SK-N-SH treated with all-trans-retinoic acid at 6 μM for 48 hours (cell line): ENCODE results near the gene NHS.

Experiments used
- CSRNP3 ChIP-seq: fragments of 250-450 bp; sonication (Bioruptor Pico); IDR thresholded peaks from 2 replicates; pipeline ENCODE4 v1.5.1; 2021; ENCODE audit warnings: mild to moderate bottlenecking, moderate library complexity
- GLIS3 ChIP-seq: fragments of 250-450 bp; sonication (Bioruptor Pico); IDR thresholded peaks from 2 replicates; pipeline ENCODE4 v1.5.0; 2020; ENCODE audit warnings: mild to moderate bottlenecking, moderate library complexity
- OSR1 ChIP-seq: fragments of 250-450 bp; sonication (Bioruptor Pico); IDR thresholded peaks from 2 replicates; pipeline ENCODE4 v1.8.0; 2022; ENCODE audit warnings: moderate library complexity, mild to moderate bottlenecking, inconsistent platforms
- PATZ1 ChIP-seq: fragments of 250-450 bp; sonication (Bioruptor Pico); IDR thresholded peaks from 2 replicates; pipeline ENCODE4 v1.8.0; 2020; ENCODE audit warnings: mild to moderate bottlenecking, moderate library complexity, borderline replicate concordance
- POU6F1 ChIP-seq: fragments of 250-450 bp; sonication (Bioruptor Pico); IDR thresholded peaks from 2 replicates; pipeline ENCODE4 v1.8.0; 2021; ENCODE audit warnings: low read depth, mild to moderate bottlenecking, moderate library complexity, borderline replicate concordance
- PPARA ChIP-seq: fragments of 250-450 bp; sonication (Bioruptor Pico); IDR thresholded peaks from 2 replicates; pipeline ENCODE4 v1.5.0; 2020; ENCODE audit warnings: mild to moderate bottlenecking, borderline replicate concordance
- RARB ChIP-seq: fragments of 250-450 bp; sonication (Bioruptor Pico); IDR thresholded peaks from 2 replicates; pipeline ENCODE4 v1.8.0; 2021; ENCODE audit warnings: mild to moderate bottlenecking, moderate library complexity
- TCF4 ChIP-seq: fragments of 250-450 bp; sonication (Bioruptor Pico); IDR thresholded peaks from 2 replicates; pipeline ENCODE4 v1.8.0; 2021; ENCODE audit warnings: mild to moderate bottlenecking, moderate library complexity, borderline replicate concordance
- TOX ChIP-seq: fragments of 250-450 bp; sonication (Bioruptor Pico); IDR thresholded peaks from 2 replicates; pipeline ENCODE4 v1.8.0; 2021; ENCODE audit warnings: mild to moderate bottlenecking, moderate library complexity, borderline replicate concordance
- TSHZ2 ChIP-seq: fragments of 250-450 bp; sonication (Bioruptor Pico); IDR thresholded peaks from 2 replicates; pipeline ENCODE4 v1.5.0; 2020; ENCODE audit warnings: mild to moderate bottlenecking, moderate library complexity
- ZFP3 ChIP-seq: fragments of 250-450 bp; sonication (Bioruptor Pico); IDR thresholded peaks from 2 replicates; pipeline ENCODE4 v1.5.0; 2020; ENCODE audit warnings: mild to moderate bottlenecking, moderate library complexity
- ZFP30 ChIP-seq: fragments of 450-650 bp; formaldehyde crosslinking; IDR thresholded peaks from 2 replicates; pipeline ENCODE4 v1.5.0; 2022; ENCODE audit warnings: mild to moderate bottlenecking, moderate library complexity
- ZNF70 ChIP-seq: fragments of 450-650 bp; formaldehyde crosslinking; IDR thresholded peaks from 2 replicates; pipeline ENCODE4 v1.5.0; 2020; ENCODE audit warnings: mild to moderate bottlenecking, moderate library complexity
- ZNF8 ChIP-seq: fragments of 450-650 bp; formaldehyde crosslinking; IDR thresholded peaks from 2 replicates; pipeline ENCODE4 v1.5.0; 2020; ENCODE audit warnings: mild to moderate bottlenecking, moderate library complexity

- TF ChIP-seq PPARA (no peak), TSHZ2 (CRISPR knock-in tag) (no peak), ZFP3 (no peak), ZFP30 (no peak), RARB (no peak), PATZ1 (CRISPR knock-in tag) (no peak), POU6F1 (CRISPR knock-in tag) (no peak), GLIS3 (CRISPR knock-in tag) (no peak), TOX (CRISPR knock-in tag) (no peak), ZNF8 (no peak), CSRNP3 (CRISPR knock-in tag) (no peak), ZNF70 (CRISPR knock-in tag) (no peak), OSR1 (CRISPR knock-in tag) (no peak), TCF4 (CRISPR knock-in tag) (no peak)
Observed at GRCh38 chrX:17472424-17472823, 97.4 kb downstream of the NHS start.
